HepG2 (cell line): ENCODE results near the gene ZNFX1. TPM values are rescaled to one million over a fixed set of nuclear protein-coding genes. Genes with fewer than 3 reads are reported as not detected.

Source experiments
- CC2D1A ChIP-seq: sonication (generic); formaldehyde crosslinking; IDR thresholded peaks from 2 replicates; pipeline ENCODE4 v1.8.1; 2023; ENCODE audit warnings: mild to moderate bottlenecking, missing genetic modification reagents
- GPN1 ChIP-seq: sonication (generic); formaldehyde crosslinking; IDR thresholded peaks from 2 replicates; pipeline ENCODE4 v1.5.1; 2020; ENCODE audit warnings: missing genetic modification reagents, borderline replicate concordance
- GRHL1 ChIP-seq: sonication (generic); formaldehyde crosslinking; conservative IDR thresholded peaks from 2 replicates; pipeline ENCODE4 v1.8.0; 2022; ENCODE audit warnings: missing genetic modification reagents
- HHEX ChIP-seq: IDR thresholded peaks from 2 replicates; pipeline ENCODE4 v1.6.1; 2016; ENCODE audit warnings: control low read depth
- HNRNPL ChIP-seq: fragments of 200-400 bp; formaldehyde crosslinking; IDR thresholded peaks from 2 replicates; pipeline ENCODE4 v1.6.1; 2017; ENCODE audit warnings: mild to moderate bottlenecking, low read depth, low read length
- KDM3A ChIP-seq: IDR thresholded peaks from 2 replicates; pipeline ENCODE4 v1.6.1; 2018; ENCODE audit warnings: low read depth, missing compliant biosample characterization
- KLF13 ChIP-seq: sonication (generic); formaldehyde crosslinking; IDR thresholded peaks from 2 replicates; pipeline ENCODE4 v1.4.0; 2020; ENCODE audit warnings: mild to moderate bottlenecking, missing genetic modification reagents
- KLF16 ChIP-seq, 2 experiments: sonication (generic) in 1 of 2; formaldehyde crosslinking in 1 of 2; IDR thresholded peaks; 2 replicates each; pipeline versions ENCODE4 v1.6.1 to v1.8.0; 2016 to 2023; ENCODE audit warnings: missing genetic modification reagents in 2 of 2, missing compliant biosample characterization in 1 of 2
- MTERF4 ChIP-seq: sonication (generic); formaldehyde crosslinking; IDR thresholded peaks from 2 replicates; pipeline ENCODE4 v1.8.0; 2023; ENCODE audit warnings: mild to moderate bottlenecking, missing genetic modification reagents
- PATZ1 ChIP-seq: sonication (generic); formaldehyde crosslinking; IDR thresholded peaks from 2 replicates; pipeline ENCODE4 v1.4.0; 2020; ENCODE audit warnings: missing genetic modification reagents
- PITX1 ChIP-seq: sonication (generic); formaldehyde crosslinking; IDR thresholded peaks from 2 replicates; pipeline ENCODE4 v1.5.1; 2020; ENCODE audit warnings: mild to moderate bottlenecking, missing genetic modification reagents
- PTBP1 ChIP-seq: fragments of 200-400 bp; formaldehyde crosslinking; IDR thresholded peaks from 2 replicates; pipeline ENCODE4 v1.6.1; 2018; ENCODE audit warnings: low read length, low read depth; ENCODE audit not compliant: poor library complexity, severe bottlenecking
- STAT6 ChIP-seq: sonication (generic); formaldehyde crosslinking; IDR thresholded peaks from 2 replicates; pipeline ENCODE4 v1.4.0; 2020; ENCODE audit warnings: missing genetic modification reagents, mild to moderate bottlenecking, borderline replicate concordance
- THAP7 ChIP-seq: sonication (generic); formaldehyde crosslinking; IDR thresholded peaks from 2 replicates; pipeline ENCODE4 v1.8.1; 2023; ENCODE audit warnings: mild to moderate bottlenecking, missing genetic modification reagents
- ZNF121 ChIP-seq: sonication (generic); formaldehyde crosslinking; IDR thresholded peaks from 2 replicates; pipeline ENCODE4 v1.5.0; 2020; ENCODE audit warnings: mild to moderate bottlenecking, missing genetic modification reagents
- ZNF615 ChIP-seq: sonication (generic); formaldehyde crosslinking; IDR thresholded peaks from 2 replicates; pipeline ENCODE4 v1.5.0; 2020; ENCODE audit warnings: mild to moderate bottlenecking, missing genetic modification reagents, borderline replicate concordance
- ZXDC ChIP-seq: sonication (generic); formaldehyde crosslinking; IDR thresholded peaks from 2 replicates; pipeline ENCODE4 v1.5.0; 2020; ENCODE audit warnings: mild to moderate bottlenecking, missing genetic modification reagents
- polyA plus RNA-seq, 8 experiments: library from polyadenylated mRNA; depleted of rRNA in 3 of 8; stranded (reverse) in 7 of 8; unstranded in 1 of 8; fragments of >200 nt; fragmentation: Illumina TruSeq in 4 of 8; extraction: Trizol in 4 of 8; gene quantifications; 2 replicates each; pipeline versions ENCODE4 v1.2.1 to v1.2.3, GENCODE V29; 2011 to 2016; ENCODE audit warnings: low read depth in 4 of 8, missing spikeins in 1 of 8, mixed read lengths in 1 of 8; ENCODE audit not compliant: insufficient read depth in 1 of 8
- total RNA-seq, 5 experiments: library from RNA; depleted of rRNA; stranded (reverse); fragments of >200 nt; fragmentation: Illumina TruSeq; extraction: Trizol; gene quantifications; 2 replicates each; pipeline ENCODE4 v1.2.3, GENCODE V29; 2016; ENCODE audit warnings: low read depth in 1 of 5

ZNFX1 gene
- total and polyA plus RNA-seq, 2 of the 13 experiments (the other 11 are each of a cell fraction or from before 2014, with no cell fraction given), result 2.9 to 11.1 TPM

- no peak for TF ChIP-seq MTERF4 (CRISPR knock-in tag)
- TF ChIP-seq ZNF121, result peak; percentile 99
- TF ChIP-seq GPN1, result no peak
- no peak for TF ChIP-seq ZNF615
- no peak for TF ChIP-seq KDM3A (CRISPR knock-in tag)
- TF ChIP-seq CC2D1A (CRISPR knock-in tag), result no peak; the same call in 1 of the 2 replicates
- TF ChIP-seq PATZ1 (CRISPR knock-in tag), result no peak
- 0 out of 2 replicates have a peak, but pooled peaks have one; percentile 1 for TF ChIP-seq PITX1
- no peak for TF ChIP-seq HNRNPL
- no peak for TF ChIP-seq KLF16 (CRISPR knock-in tag; IDR thresholded peaks at IDR 0.05)
- TF ChIP-seq THAP7 (CRISPR knock-in tag), result 0 out of 2 replicates have a peak, but pooled peaks have one; percentile 75
- no peak for TF ChIP-seq GRHL1
- peak; percentile 9; the same call in 1 of the 2 replicates for TF ChIP-seq STAT6 (CRISPR knock-in tag)
- TF ChIP-seq PTBP1, result peak; percentile 46
- no peak for TF ChIP-seq HHEX (CRISPR knock-in tag)
- no peak for TF ChIP-seq KLF13 (CRISPR knock-in tag)
- no peak; the same call in none of the 2 replicates for TF ChIP-seq ZXDC (CRISPR knock-in tag)
Observed at GRCh38 chr20:49278818-49279676, 1.2 kb upstream of the ZNFX1 start (continued).
